Loucy (cell line): Measurements from ENCODE around the gene UBA7.

Experiments used
- H2AFZ ChIP-seq: fragments of 200-600 bp; sonication (generic); 2 replicates; pipeline ENCODE4 v1.6.0; 2016; ENCODE audit warnings: antibody characterized with exemption, mild to moderate bottlenecking, low read length, moderate library complexity
- H3F3A ChIP-seq: fragments of 200-600 bp; 2 replicates; pipeline ENCODE4 v1.6.0; 2016; ENCODE audit warnings: antibody characterized with exemption, low read depth, mild to moderate bottlenecking
- H3K27me3 ChIP-seq: fragments of 200-600 bp; sonication (generic); 2 replicates; pipeline ENCODE4 v1.6.1; 2014; ENCODE audit warnings: low read length, mild to moderate bottlenecking; ENCODE audit not compliant: insufficient read depth, poor library complexity, severe bottlenecking
- H3K36me3 ChIP-seq: fragments of 200-600 bp; sonication (generic); 2 replicates; pipeline ENCODE4 v1.6.1; 2016; ENCODE audit warnings: low read length; ENCODE audit not compliant: insufficient read depth
- H3K4me1 ChIP-seq: fragments of 200-600 bp; sonication (generic); 2 replicates; pipeline ENCODE4 v1.5.1; 2014; ENCODE audit warnings: low read length, mild to moderate bottlenecking; ENCODE audit not compliant: insufficient read depth, poor library complexity, severe bottlenecking
- H3K4me2 ChIP-seq: fragments of 200-600 bp; sonication (generic); 2 replicates; pipeline ENCODE4 v1.6.0; 2014; ENCODE audit warnings: antibody characterized with exemption, low read length, low read depth, mild to moderate bottlenecking; ENCODE audit not compliant: poor library complexity, severe bottlenecking
- H3K4me3 ChIP-seq: fragments of 200-600 bp; sonication (generic); 2 replicates; pipeline ENCODE4 v1.5.1; 2014; ENCODE audit warnings: low read length, mild to moderate bottlenecking, mixed read lengths; ENCODE audit not compliant: poor library complexity, severe bottlenecking
- H3K79me2 ChIP-seq: fragments of 200-600 bp; sonication (generic); 2 replicates; pipeline ENCODE4 v1.6.1; 2014; ENCODE audit warnings: low read length; ENCODE audit not compliant: insufficient read depth
- H3K9ac ChIP-seq: fragments of 200-600 bp; sonication (generic); 2 replicates; pipeline ENCODE4 v1.6.0; 2014; ENCODE audit warnings: mild to moderate bottlenecking, low read depth, low read length, moderate library complexity; ENCODE audit not compliant: poor library complexity, severe bottlenecking
- H3K9me2 ChIP-seq: fragments of 200-600 bp; sonication (generic); replicated peaks from 2 replicates; pipeline ENCODE4 v1.6.1; 2016; ENCODE audit warnings: low read depth, low read length, mixed read lengths
- H3K9me3 ChIP-seq: fragments of 200-600 bp; sonication (generic); 2 replicates; pipeline ENCODE4 v1.6.1; 2014; ENCODE audit warnings: mild to moderate bottlenecking, antibody characterized with exemption, low read length, low read depth; ENCODE audit not compliant: insufficient read depth
- H4K20me1 ChIP-seq: fragments of 200-600 bp; sonication (generic); 2 replicates; pipeline ENCODE4 v1.6.0; 2014; ENCODE audit warnings: antibody characterized with exemption, low read length, mild to moderate bottlenecking; ENCODE audit not compliant: insufficient read depth, poor library complexity, severe bottlenecking
- CTCF ChIP-seq: fragments of 200-600 bp; sonication (generic); conservative IDR thresholded peaks from 2 replicates; pipeline ENCODE4 v1.5.1; 2014; ENCODE audit warnings: mild to moderate bottlenecking, antibody characterized with exemption, low read length
- EZH2phosphoT487 ChIP-seq: fragments of 200-600 bp; IDR thresholded peaks from 2 replicates; pipeline ENCODE4 v1.6.1; 2018; ENCODE audit warnings: antibody characterized with exemption, mild to moderate bottlenecking, moderate library complexity, borderline replicate concordance

The UBA7 gene

DNA sequence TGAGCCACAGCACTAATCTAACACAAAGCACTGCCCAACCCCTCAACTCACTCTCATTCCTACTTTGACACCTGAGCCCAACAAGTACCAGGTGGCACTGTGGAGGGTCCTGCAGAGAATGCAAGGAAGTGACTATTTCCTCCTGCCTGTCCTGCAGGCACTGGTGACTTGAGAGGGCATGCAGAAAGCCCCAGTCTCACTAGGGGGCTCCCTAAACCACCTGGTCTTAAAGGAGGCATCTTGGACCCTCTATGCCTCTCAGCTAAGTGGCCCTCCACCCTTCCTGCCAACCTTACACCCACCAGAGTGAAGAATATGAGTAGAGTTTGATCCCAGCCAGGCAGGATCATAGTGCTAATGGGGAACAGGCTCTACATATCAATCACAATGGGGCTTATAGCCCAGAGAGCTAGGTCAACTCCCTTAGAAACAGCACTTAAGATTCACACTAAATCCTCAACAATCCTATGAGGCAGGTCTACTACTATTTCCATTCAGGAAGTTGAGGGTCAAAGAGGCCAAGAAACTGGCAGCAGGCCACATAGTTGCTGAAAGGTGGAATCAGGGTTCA, 27.5 kb upstream of the UBA7 start:
- H3K9me3 ChIP-seq: no peaks in the 10 kb centered on the region
- TF ChIP-seq EZH2phosphoT487: no peak
- TF ChIP-seq CTCF: peak; percentile 85
- H3K4me3 ChIP-seq: no peak overlapping the region
- H3K9ac ChIP-seq: no peak overlapping the region
- no peaks in the 10 kb centered on the region for H4K20me1 ChIP-seq
- no peaks in the 10 kb centered on the region for H3K9me2 ChIP-seq
- H3K4me1 ChIP-seq: peaks cover 12% of the 10 kb centered on the region
- no peaks in the 10 kb centered on the region for H3F3A ChIP-seq
- no peak overlapping the region for H2AFZ ChIP-seq
- no peak overlapping the region for H3K4me2 ChIP-seq
- peaks cover 22% of the 10 kb centered on the region; the same call in 1 of the 2 replicates for H3K36me3 ChIP-seq
- no peaks in the 10 kb centered on the region for H3K27me3 ChIP-seq
- H3K79me2 ChIP-seq: no peaks in the 10 kb centered on the region

DNA sequence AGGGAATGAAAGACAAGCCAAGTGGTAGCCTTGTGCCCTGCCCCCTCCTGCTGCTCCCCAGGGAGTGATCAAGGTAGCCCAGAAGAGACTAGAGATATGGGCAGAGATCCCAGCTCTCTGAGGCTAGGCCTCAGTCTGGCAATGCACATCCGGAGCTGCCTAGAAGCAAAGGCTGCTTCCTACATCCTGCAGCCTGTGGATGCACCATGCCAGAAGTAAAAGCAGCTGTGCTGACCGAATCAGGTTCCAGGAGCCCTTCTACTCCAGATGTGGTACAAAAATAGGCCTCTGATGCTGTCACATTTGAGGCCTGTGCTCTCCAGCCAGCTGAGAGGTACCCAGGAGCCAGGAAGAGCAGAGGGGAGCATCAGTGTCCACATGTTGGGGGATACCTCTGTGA, 26.6 kb upstream of the UBA7 start:
- Histone ChIP-seq H3K9me3 (no peaks in the 10 kb centered on the region), H3K9me2 (no peaks in the 10 kb centered on the region), H2AFZ (no peak overlapping the region), H3K4me3 (no peak overlapping the region), H3K4me2 (no peak overlapping the region), H3K9ac (no peak overlapping the region), H3F3A (no peaks in the 10 kb centered on the region), H3K36me3 (peaks cover 15% of the 10 kb centered on the region; the same call in 1 of the 2 replicates), H4K20me1 (no peaks in the 10 kb centered on the region), H3K27me3 (no peaks in the 10 kb centered on the region), H3K4me1 (peaks cover 12% of the 10 kb centered on the region), H3K79me2 (no peaks in the 10 kb centered on the region)
- TF ChIP-seq EZH2phosphoT487 (no peak), CTCF (no peak)

GRCh38 chr3:49839193-49839809, 25.5 kb upstream of the UBA7 start:
- no peaks in the 10 kb centered on the region for H3K79me2 ChIP-seq
- no peak overlapping the region for H3K4me3 ChIP-seq
- no peak overlapping the region for H3K4me2 ChIP-seq
- no peak overlapping the region for H2AFZ ChIP-seq
- no peaks in the 10 kb centered on the region for H3K27me3 ChIP-seq
- peak; percentile 96 for TF ChIP-seq CTCF
- TF ChIP-seq EZH2phosphoT487: no peak
- H3K4me1 ChIP-seq: peaks cover 12% of the 10 kb centered on the region
- peaks cover 6% of the 10 kb centered on the region; the same call in 1 of the 2 replicates for H3K36me3 ChIP-seq
- H4K20me1 ChIP-seq: no peaks in the 10 kb centered on the region
- H3K9ac ChIP-seq: no peak overlapping the region
- H3K9me2 ChIP-seq: no peaks in the 10 kb centered on the region
- no peaks in the 10 kb centered on the region for H3K9me3 ChIP-seq
- no peaks in the 10 kb centered on the region for H3F3A ChIP-seq
